Measurements from ENCODE around the gene DNMT1.

DNMT1 gene

GRCh38 chr19:10137751-10138682, 56.7 kb downstream of the DNMT1 start:
- DNase-seq, result no peak

- DNase-seq, result no peak
Observed at GRCh38 chr19:10136936-10137335, 57.8 kb downstream of the DNMT1 start.

GRCh38 chr19:10135551-10136334, 59.0 kb downstream of the DNMT1 start:
- no peak for DNase-seq

GRCh38 chr19:10134040-10134439, 60.7 kb downstream of the DNMT1 start:
- no peak for DNase-seq

- DNase-seq, result no peak
Observed at GRCh38 chr19:10133596-10133995, 61.2 kb downstream of the DNMT1 start.

- no peak for DNase-seq
Observed at GRCh38 chr19:10132905-10133304, 61.8 kb downstream of the DNMT1 start.

- DNase-seq, result no peak
Observed at GRCh38 chr19:10126213-10126639, 68.5 kb downstream of the DNMT1 start.

GRCh38 chr19:10124429-10124828, 70.3 kb downstream of the DNMT1 start:
- no peak for DNase-seq

GRCh38 chr19:10122045-10122444, 72.7 kb downstream of the DNMT1 start:
- DNase-seq, result no peak

GRCh38 chr19:10120538-10121189, 74.1 kb downstream of the DNMT1 start:
- DNase-seq, result no peak

GRCh38 chr19:10118960-10119359, 75.8 kb downstream of the DNMT1 start:
- DNase-seq, result no peak

- no peak for DNase-seq
Observed at GRCh38 chr19:10116866-10117616, 77.7 kb downstream of the DNMT1 start.

GRCh38 chr19:10116085-10116865, 78.5 kb downstream of the DNMT1 start:
- DNase-seq, result no peak

GRCh38 chr19:10115392-10116084, 79.2 kb downstream of the DNMT1 start:
- no peak for DNase-seq

- peak; percentile 18 for DNase-seq
Observed at GRCh38 chr19:10114651-10115391, 79.9 kb downstream of the DNMT1 start.

- no peak for DNase-seq
Observed at GRCh38 chr19:10113964-10114650, 80.6 kb downstream of the DNMT1 start.

- DNase-seq, result peak; percentile 40
Observed at GRCh38 chr19:10113592-10113963, 81.2 kb downstream of the DNMT1 start.

- peak; percentile 79 for DNase-seq
Observed at GRCh38 chr19:10112895-10113591, 81.7 kb downstream of the DNMT1 start.
